ENCODE results near the gene HPN. TPM values are rescaled to one million over a fixed set of nuclear protein-coding genes. Genes with fewer than 3 reads are reported as not detected.
"Not testable (repeated sequence)": the region's sequence is repeated elsewhere in the genome, so short reads cannot be mapped to it uniquely, and the experiment has no call there.

HPN gene
- total RNA-seq, 1 donor from 2014 or later: 4.9 TPM

DNA sequence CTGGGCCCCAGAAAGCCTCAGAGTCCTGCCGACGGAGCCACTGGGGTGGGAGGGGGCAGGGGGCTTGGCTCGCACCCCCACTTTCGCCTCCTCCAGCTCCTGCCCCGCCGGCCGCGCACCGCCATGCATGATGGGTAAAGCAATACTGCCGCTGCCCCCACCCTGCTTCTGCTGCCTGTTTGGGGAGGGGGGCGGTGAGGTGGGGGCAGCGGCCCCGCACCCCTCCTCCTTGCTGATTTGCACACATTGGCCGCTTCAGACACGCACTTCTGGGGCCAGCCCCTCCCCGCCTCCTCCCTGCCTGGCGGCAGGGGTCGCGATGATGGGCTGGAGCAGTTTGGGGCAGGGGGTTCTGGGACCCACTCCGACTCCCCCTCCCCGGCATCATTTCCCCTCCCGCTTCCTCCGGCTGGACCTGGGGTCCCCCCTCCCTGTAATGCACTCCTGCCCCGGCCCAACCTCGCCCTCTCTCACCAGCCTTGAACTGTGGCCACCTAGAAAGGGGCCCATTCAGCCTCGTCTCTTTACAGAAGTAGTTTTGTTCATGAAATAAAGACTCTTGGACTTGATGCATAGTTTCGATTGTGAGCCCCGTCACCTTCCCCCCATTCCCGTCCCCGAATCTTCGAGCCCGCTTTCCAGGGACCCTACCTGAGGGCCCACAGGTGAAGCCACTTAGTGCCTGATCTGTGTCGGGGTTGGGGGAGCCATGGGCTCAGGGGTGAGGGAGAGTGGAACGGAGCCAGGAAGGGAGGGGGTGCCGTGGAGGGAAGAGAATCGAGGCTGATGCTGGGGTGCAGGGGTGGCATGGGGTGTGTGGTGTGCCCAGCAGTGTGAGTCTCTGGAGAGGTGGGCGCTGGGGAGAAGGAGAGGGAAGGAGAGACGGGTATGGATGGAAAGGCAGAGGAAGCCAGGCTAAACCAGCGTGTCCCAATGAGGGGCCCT, 1.4 kb upstream of the HPN start:
- DNase-seq (ENCODE audit: low spot score): no peak
- intact Hi-C loops (cut with DNase I): loop anchor here (2.0 kb wide), 1 partner anchor 99 kb away; the partner anchor contains the start of gene FXYD1

GRCh38 chr19:35040826-35041547, 534 bp upstream of the HPN start:
- intact Hi-C loops (cut with DNase I): loop anchor here (2.0 kb wide), 1 partner anchor 98 kb away; the partner anchor contains the start of gene FXYD1
- peak; percentile 93 for DNase-seq (ENCODE audit: low spot score)

DNA sequence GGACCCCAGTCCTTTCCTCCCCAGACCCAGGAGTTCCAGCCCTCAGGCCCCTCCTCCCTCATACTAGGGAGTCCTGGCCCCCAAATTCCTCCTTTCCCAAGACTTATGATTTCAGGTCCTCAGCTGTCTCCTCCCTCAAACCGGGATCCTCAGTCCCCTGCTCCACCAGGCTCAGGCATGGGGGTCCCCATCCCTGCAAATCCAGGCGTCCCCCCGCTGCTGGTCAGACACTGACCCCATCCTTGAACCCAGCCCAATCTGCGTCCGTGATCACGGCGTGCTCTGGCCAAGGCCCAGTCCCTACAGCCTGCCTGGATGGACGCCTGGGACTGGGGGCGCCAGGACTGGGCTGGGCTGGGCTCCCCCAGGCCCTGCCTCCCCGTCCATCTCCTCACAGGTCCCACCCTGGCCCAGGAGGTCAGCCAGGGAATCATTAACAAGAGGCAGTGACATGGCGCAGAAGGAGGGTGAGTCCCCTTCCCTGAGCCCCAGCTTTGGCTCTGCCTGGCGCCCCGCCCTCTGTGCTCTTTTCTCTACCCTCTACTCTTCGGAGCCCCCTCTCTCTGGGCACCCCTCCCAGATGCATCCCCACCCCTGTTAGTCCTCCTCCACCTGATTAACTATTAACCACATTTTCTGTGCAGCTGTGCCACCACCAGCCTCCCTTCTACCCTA, 672 bp downstream of the HPN start:
- intact Hi-C loops (cut with DNase I): no loop called here
- no peak for DNase-seq (ENCODE audit: low spot score)

- DNase-seq (ENCODE audit: low spot score): no peak
- intact Hi-C loops (cut with DNase I): no loop called here
Measured at GRCh38 chr19:35042954-35043604, 1.6 kb downstream of the HPN start.

- no peak for DNase-seq (ENCODE audit: low spot score)
- intact Hi-C loops (cut with DNase I): no loop called here
Measured at GRCh38 chr19:35043906-35044305, 2.4 kb downstream of the HPN start.

DNA sequence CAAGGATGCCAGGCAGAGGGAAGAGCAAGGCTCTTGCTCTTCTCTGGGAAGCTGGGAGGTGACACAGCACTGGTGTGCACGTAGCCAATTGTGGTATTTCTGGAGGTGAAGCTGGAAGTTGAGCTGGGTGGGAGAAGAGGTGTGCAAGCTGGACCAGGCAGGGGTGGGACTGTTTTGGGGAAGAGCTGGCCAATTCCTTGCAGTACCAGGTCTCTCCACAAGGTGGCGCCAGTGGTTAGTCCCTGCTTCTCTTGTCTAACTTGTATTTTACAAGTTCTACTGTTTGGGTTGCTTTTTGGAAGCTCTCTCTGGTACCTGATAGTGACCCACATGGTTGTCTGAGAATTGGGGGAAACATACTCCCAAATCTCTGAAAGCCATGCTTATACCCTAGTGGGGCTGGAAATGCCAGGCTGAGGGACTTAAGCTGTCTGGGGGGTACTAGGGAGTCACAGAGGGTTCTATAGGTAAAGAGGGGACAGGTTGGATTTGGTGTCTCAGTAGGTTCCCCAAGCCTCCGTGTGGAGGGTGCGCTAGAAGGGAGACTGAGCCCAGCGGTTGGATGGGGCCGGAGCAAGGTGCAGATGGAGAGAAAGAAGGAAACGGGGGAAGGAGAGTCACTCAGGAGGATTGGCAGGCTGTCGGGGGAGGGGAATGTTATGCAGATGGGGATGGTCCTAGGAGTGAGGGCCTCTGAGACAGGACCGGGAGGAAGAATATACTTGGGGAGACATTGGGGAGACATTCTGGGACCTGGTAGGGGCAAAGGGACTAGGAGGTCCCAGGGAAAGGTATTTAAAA, 3.0 kb downstream of the HPN start:
- intact Hi-C loops (cut with DNase I): no loop called here

DNA sequence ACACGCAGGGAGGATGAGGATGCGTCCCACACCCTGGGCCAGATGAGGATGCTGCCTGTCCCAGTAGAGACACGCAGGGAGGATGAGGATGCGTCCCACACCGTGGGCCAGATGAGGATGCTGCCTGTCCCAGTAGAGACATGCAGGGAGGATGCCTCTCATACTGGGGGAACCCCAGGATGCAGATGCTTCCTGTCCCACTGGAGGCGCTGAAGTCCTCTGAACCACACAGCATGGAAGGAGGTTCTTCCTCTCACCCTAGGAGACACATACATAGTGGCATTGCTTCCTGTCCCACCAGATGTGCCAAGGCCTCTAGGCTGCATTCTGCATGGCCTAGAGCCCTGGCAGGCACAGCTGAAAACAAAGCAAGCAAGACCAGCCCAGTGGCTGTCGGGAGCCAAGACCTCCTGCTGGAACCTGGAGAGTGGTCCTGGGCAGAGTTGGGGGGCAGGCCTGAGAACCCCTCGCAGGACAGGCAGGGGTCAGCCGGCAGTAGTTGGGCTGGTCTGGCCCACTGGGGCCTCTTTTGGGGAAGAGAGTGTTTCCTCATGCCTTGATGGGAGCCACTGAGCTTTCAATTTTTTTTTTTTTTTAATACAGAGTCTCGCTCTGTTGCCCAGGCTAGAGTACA, 4.3 kb downstream of the HPN start:
- intact Hi-C loops (cut with DNase I): no loop called here
- no peak for DNase-seq (ENCODE audit: low spot score)

More for the DNA sequence above, 3.0 kb downstream of the HPN start:
- DNase-seq (ENCODE audit: low spot score): peak; percentile 83

- intact Hi-C loops (cut with DNase I): no loop called here
- DNase-seq (ENCODE audit: low spot score): no peak
Measured at GRCh38 chr19:35046461-35046860, 4.9 kb downstream of the HPN start.

- DNase-seq (ENCODE audit: low spot score): peak; percentile 85
Measured at GRCh38 chr19:35048911-35049411, 7.4 kb downstream of the HPN start.

GRCh38 chr19:35049456-35049855, 7.9 kb downstream of the HPN start:
- intact Hi-C loops (cut with DNase I): no loop called here

More at GRCh38 chr19:35048911-35049411, 7.4 kb downstream of the HPN start:
- intact Hi-C loops (cut with DNase I): no loop called here

GRCh38 chr19:35050662-35051061, 9.1 kb downstream of the HPN start:
- intact Hi-C loops (cut with DNase I); DNase-seq (ENCODE audit: low spot score): not testable (repeated sequence)

More at GRCh38 chr19:35049456-35049855, 7.9 kb downstream of the HPN start:
- DNase-seq (ENCODE audit: low spot score): no peak

DNA sequence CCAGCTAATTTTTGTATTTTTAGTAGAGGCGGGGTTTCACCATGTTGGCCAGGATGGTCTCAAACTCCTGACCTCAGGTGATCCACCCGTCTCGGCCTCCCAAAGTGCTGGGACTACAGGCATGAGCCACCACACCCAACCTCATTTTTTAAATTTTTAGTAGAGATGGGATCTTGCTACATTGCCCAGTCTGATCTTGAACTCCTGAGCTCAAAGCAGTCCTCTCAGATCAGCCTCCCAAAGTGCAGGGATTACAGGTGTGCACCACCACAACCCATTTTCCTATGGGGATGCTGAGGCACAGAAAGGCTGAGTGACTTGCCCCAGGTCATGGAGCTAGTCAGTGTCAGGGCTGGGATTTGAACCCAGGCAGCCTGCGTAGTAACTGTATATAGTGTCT, 9.7 kb downstream of the HPN start:
- intact Hi-C loops (cut with DNase I); DNase-seq (ENCODE audit: low spot score): not testable (repeated sequence)

DNA sequence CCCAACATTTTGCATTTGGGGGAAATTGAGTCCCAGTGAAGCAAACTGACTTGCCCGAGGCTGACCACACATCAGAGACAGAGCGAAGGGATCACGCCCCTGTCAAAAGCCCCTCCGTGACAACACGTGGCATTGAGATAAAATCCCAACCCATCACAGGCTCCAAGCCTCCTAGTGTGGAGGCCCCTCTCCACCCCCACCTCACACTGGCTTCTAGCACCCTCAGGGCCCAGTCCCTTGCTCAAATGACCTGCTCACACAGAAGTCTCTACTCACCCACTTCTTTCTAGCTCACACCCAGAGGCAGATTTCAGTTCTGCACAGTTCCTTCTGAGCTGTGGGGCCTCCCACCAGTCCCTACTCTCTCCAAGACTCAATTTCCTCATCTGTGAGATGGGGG, 10.3 kb downstream of the HPN start:
- DNase-seq (ENCODE audit: low spot score): no peak
- intact Hi-C loops (cut with DNase I): no loop called here

GRCh38 chr19:35052599-35053190, 11.2 kb downstream of the HPN start:
- DNase-seq (ENCODE audit: low spot score): no peak
- intact Hi-C loops (cut with DNase I): no loop called here

DNA sequence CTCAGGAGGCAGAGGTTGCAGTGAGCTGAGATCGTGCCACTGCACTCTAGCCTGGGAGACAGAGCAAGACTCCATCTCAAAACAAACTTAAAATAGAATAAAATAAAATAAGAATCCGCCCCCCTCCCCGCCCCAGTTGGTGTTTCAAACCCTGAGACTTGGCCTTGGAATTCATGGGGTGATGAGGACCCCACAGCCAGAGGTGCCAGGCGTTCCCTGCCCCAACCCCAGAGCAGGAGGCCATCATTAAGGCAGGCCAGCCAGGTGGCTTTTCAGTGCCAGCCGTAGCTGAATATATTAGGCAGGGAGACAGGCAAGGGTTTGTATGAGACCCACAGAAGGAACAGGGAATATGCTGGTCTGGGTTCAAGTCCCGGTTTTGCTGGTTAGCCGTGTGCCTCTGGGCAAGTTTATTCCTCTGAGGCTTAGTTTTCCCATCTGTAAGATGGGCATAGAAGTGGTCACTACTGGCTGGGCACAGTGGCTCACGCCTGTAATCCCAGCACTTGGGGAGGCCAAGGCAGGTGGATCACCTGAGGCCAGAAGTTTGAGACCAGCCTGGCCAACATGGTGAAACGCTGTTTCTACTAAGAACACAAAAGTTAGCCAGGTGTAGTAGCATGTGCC, 12.3 kb downstream of the HPN start:
- intact Hi-C loops (cut with DNase I): no loop called here
- DNase-seq (ENCODE audit: low spot score): no peak

GRCh38 chr19:35054626-35055025, 13.1 kb downstream of the HPN start:
- intact Hi-C loops (cut with DNase I): no loop called here
- no peak for DNase-seq (ENCODE audit: low spot score)

- DNase-seq (ENCODE audit: low spot score): no peak
- intact Hi-C loops (cut with DNase I): no loop called here
Measured at GRCh38 chr19:35055715-35056179, 14.2 kb downstream of the HPN start.

Measured in cardiac septum (tissue), 1 donor.